GM12878 (cell line): ENCODE results near the gene TXNDC17. TPM values are rescaled to one million over a fixed set of nuclear protein-coding genes. Genes with fewer than 3 reads are reported as not detected.

ENCODE experiments used
- CREB1 ChIP-seq: IDR thresholded peaks from 2 replicates; pipeline ENCODE4 v1.6.1; 2012; ENCODE audit warnings: low read depth, mild to moderate bottlenecking, inconsistent platforms
- EZH2 ChIP-seq: IDR thresholded peaks from 2 replicates; pipeline ENCODE4 v1.6.1; 2012; ENCODE audit warnings: low read depth, mild to moderate bottlenecking, control low read depth, inconsistent platforms, low read length, borderline replicate concordance; ENCODE audit not compliant: control insufficient read depth
- FOXM1 ChIP-seq: IDR thresholded peaks from 2 replicates; pipeline ENCODE4 v1.6.1; 2012; ENCODE audit warnings: low read depth, mild to moderate bottlenecking, inconsistent platforms, low read length, moderate library complexity
- HDAC2 ChIP-seq: fragments of 200-600 bp; sonication (generic); IDR thresholded peaks from 2 replicates; pipeline ENCODE4 v1.6.1; 2017
- LARP7 ChIP-seq: fragments of 450-650 bp; IDR thresholded peaks from 2 replicates; pipeline ENCODE4 v1.6.1; 2017; ENCODE audit warnings: mild to moderate bottlenecking
- RELA ChIP-seq: fragments of 450-650 bp; IDR thresholded peaks from 2 replicates; pipeline ENCODE4 v1.8.0; 2014; ENCODE audit warnings: borderline replicate concordance; ENCODE audit not compliant: partially characterized antibody
- TBL1XR1 ChIP-seq: IDR thresholded peaks from 2 replicates; pipeline ENCODE4 v1.6.1; 2012; ENCODE audit warnings: low read depth, low read length, improper control_type of control experiment
- polyA plus RNA-seq, 11 experiments: library from polyadenylated mRNA; depleted of rRNA in 4 of 11; unstranded in 6 of 11; stranded (reverse) in 5 of 11; fragments of >200 nt; fragmentation: Nextera tagmentation in 4 of 11; fragmentation: Illumina TruSeq in 1 of 11; extraction: Ambion mirVana in 4 of 11; extraction: Trizol in 1 of 11; gene quantifications; 1 replicate in 1 of 11; 2 replicates in 10 of 11; pipeline versions ENCODE4 v1.2.1 to v1.2.3, GENCODE V29; 2011 to 2016; ENCODE audit warnings: inconsistent platforms in 2 of 11, missing spikeins in 2 of 11, low read depth in 1 of 11
- total RNA-seq, 4 experiments: library from RNA; depleted of rRNA in 3 of 4; stranded (reverse); fragments of >200 nt in 3 of 4; fragmentation: Illumina TruSeq in 1 of 4; extraction: Trizol in 1 of 4; gene quantifications; 2 replicates each; pipeline versions ENCODE4 v1.2.1 to v1.2.3, GENCODE V29; 2013 to 2021
- TF ChIP-seq, protein P1 (sequence below): fragments of 450-650 bp; IDR thresholded peaks from 2 replicates; pipeline ENCODE4 v1.6.1; 2016; ENCODE audit warnings: mild to moderate bottlenecking, moderate library complexity, borderline replicate concordance
- TF ChIP-seq, protein P2 (sequence below): fragments of 450-650 bp; IDR thresholded peaks from 2 replicates; pipeline ENCODE4 v1.6.1; 2018; ENCODE audit warnings: borderline replicate concordance, mild to moderate bottlenecking; ENCODE audit not compliant: partially characterized antibody

The TXNDC17 gene
- total and polyA plus RNA-seq, 10 of the 15 experiments (the other 5 are each of a cell fraction or from before 2014, with no cell fraction given): 124 to 957 (median 216) TPM

DNA sequence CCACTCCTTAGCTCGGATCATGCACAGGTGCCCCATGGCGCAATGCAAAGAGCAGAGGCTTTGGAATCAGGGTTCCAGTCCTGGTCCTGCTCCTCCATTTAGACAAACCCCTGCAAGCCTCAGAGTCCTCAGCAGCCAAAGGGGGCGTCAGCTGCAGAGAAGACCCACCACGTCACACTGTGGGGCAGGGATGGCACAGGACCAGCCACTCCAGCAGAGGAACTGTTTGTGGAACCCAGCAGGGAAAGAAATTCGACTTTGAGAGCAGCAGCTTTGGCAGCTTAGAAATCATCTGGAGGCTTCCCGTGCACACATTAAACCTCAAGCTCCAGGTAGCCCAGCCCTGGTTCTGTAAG lies 35.9 kb downstream of the TXNDC17 start (continued):
- TF ChIP-seq, protein P1, sequence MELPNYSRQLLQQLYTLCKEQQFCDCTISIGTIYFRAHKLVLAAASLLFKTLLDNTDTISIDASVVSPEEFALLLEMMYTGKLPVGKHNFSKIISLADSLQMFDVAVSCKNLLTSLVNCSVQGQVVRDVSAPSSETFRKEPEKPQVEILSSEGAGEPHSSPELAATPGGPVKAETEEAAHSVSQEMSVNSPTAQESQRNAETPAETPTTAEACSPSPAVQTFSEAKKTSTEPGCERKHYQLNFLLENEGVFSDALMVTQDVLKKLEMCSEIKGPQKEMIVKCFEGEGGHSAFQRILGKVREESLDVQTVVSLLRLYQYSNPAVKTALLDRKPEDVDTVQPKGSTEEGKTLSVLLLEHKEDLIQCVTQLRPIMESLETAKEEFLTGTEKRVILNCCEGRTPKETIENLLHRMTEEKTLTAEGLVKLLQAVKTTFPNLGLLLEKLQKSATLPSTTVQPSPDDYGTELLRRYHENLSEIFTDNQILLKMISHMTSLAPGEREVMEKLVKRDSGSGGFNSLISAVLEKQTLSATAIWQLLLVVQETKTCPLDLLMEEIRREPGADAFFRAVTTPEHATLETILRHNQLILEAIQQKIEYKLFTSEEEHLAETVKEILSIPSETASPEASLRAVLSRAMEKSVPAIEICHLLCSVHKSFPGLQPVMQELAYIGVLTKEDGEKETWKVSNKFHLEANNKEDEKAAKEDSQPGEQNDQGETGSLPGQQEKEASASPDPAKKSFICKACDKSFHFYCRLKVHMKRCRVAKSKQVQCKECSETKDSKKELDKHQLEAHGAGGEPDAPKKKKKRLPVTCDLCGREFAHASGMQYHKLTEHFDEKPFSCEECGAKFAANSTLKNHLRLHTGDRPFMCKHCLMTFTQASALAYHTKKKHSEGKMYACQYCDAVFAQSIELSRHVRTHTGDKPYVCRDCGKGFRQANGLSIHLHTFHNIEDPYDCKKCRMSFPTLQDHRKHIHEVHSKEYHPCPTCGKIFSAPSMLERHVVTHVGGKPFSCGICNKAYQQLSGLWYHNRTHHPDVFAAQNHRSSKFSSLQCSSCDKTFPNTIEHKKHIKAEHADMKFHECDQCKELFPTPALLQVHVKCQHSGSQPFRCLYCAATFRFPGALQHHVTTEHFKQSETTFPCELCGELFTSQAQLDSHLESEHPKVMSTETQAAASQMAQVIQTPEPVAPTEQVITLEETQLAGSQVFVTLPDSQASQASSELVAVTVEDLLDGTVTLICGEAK: no peak
- TF ChIP-seq CREB1 (no peak), LARP7 (no peak), TBL1XR1 (no peak), EZH2 (no peak), FOXM1 (no peak), RELA (no peak), HDAC2 (no peak)
- TF ChIP-seq, protein P2, sequence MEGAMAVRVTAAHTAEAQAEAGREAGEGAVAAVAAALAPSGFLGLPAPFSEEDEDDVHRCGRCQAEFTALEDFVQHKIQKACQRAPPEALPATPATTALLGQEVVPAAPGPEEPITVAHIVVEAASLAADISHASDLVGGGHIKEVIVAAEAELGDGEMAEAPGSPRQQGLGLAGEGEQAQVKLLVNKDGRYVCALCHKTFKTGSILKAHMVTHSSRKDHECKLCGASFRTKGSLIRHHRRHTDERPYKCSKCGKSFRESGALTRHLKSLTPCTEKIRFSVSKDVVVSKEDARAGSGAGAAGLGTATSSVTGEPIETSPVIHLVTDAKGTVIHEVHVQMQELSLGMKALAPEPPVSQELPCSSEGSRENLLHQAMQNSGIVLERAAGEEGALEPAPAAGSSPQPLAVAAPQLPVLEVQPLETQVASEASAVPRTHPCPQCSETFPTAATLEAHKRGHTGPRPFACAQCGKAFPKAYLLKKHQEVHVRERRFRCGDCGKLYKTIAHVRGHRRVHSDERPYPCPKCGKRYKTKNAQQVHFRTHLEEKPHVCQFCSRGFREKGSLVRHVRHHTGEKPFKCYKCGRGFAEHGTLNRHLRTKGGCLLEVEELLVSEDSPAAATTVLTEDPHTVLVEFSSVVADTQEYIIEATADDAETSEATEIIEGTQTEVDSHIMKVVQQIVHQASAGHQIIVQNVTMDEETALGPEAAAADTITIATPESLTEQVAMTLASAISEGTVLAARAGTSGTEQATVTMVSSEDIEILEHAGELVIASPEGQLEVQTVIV: no peak
